CD8-positive, alpha-beta memory T cell (primary cell): ENCODE data around the gene ZNF787. TPM values are rescaled to one million over a fixed set of nuclear protein-coding genes. Genes with fewer than 3 reads are reported as not detected.

ENCODE experiments used
- CTCF ChIA-PET: fragments of 350-600 bp; sonication (Branson Sonifier 250); formaldehyde crosslinking; loops from one replicate; lab custom pipeline; 2021; ENCODE audit warnings: antibody characterized with exemption; lab: Charles Lee
- POLR2A ChIA-PET: fragments of 350-600 bp; sonication (Branson Sonifier 250); formaldehyde crosslinking; loops from one replicate; lab custom pipeline; 2021; ENCODE audit warnings: antibody characterized with exemption; lab: Charles Lee
- DNase-seq, 5 donors: peaks; one replicate each; pipeline versions ENCODE4 v3.0.0 to v3.0.0-alpha.2; 2020 to 2022; ENCODE audit warnings: mixed read lengths in 1 of 5
- H3K27ac ChIP-seq: one replicate; pipeline ENCODE4 v1.7.0; 2013; ENCODE audit warnings: low read depth, mild to moderate bottlenecking, low read length, moderate library complexity
- H3K27me3 ChIP-seq: 2 replicates; pipeline ENCODE4 v1.7.0; 2013; ENCODE audit warnings: low read length, mild to moderate bottlenecking; ENCODE audit not compliant: insufficient read depth, poor library complexity, severe bottlenecking
- H3K36me3 ChIP-seq: 2 replicates; pipeline ENCODE4 v1.7.0; 2013; ENCODE audit warnings: mild to moderate bottlenecking, low read length, moderate library complexity; ENCODE audit not compliant: insufficient read depth
- H3K4me1 ChIP-seq: 2 replicates; pipeline ENCODE4 v1.7.0; 2013; ENCODE audit warnings: mild to moderate bottlenecking, low read length, moderate library complexity; ENCODE audit not compliant: insufficient read depth
- H3K4me3 ChIP-seq: 2 replicates; pipeline ENCODE4 v1.7.0; 2013; ENCODE audit warnings: mild to moderate bottlenecking, low read length
- H3K9me3 ChIP-seq: 2 replicates; pipeline ENCODE4 v1.7.0; 2013; ENCODE audit warnings: mild to moderate bottlenecking, low read length
- H3K27ac Mint-ChIP-seq, 8 donors: one replicate each; pipeline ENCODE4 v1.8.0; 2020 to 2021; ENCODE audit warnings: mixed read lengths in 8 of 8, mild to moderate bottlenecking in 6 of 8, inconsistent platforms in 3 of 8, moderate library complexity in 3 of 8
- H3K27me3 Mint-ChIP-seq, 2 donors: one replicate each; pipeline ENCODE4 v1.8.0; 2020 to 2021; ENCODE audit warnings: mixed read lengths in 2 of 2, mild to moderate bottlenecking in 1 of 2, moderate library complexity in 1 of 2
- H3K36me3 Mint-ChIP-seq, 3 donors: one replicate each; pipeline ENCODE4 v1.8.0; 2020 to 2021; ENCODE audit warnings: mixed read lengths in 3 of 3, inconsistent platforms in 1 of 3, mild to moderate bottlenecking in 1 of 3
- H3K4me1 Mint-ChIP-seq, 3 donors: one replicate each; pipeline ENCODE4 v1.8.0; 2020 to 2021; ENCODE audit warnings: mixed read lengths in 3 of 3, inconsistent platforms in 1 of 3, mild to moderate bottlenecking in 1 of 3
- H3K4me3 Mint-ChIP-seq, 7 donors: one replicate each; pipeline ENCODE4 v1.8.0; 2020 to 2021; ENCODE audit warnings: mixed read lengths in 7 of 7, mild to moderate bottlenecking in 6 of 7, moderate library complexity in 4 of 7, inconsistent platforms in 2 of 7
- H3K9me3 Mint-ChIP-seq, 5 donors: one replicate each; pipeline ENCODE4 v1.8.0; 2020 to 2022; ENCODE audit warnings: mixed read lengths in 5 of 5, mild to moderate bottlenecking in 3 of 5, moderate library complexity in 2 of 5, inconsistent platforms in 1 of 5
- polyA plus RNA-seq: library from polyadenylated mRNA; unstranded; fragments of 300-500 nt; fragmentation: Illumina TruSeq; gene quantifications from one replicate; pipeline ENCODE4 v1.2.3, GENCODE V29; 2021
- total RNA-seq, 2 experiments: library from RNA; stranded (reverse); gene quantifications; one replicate each; pipeline ENCODE4 v1.2.3, GENCODE V29; 2021

Gene ZNF787
- total and polyA plus RNA-seq, 3 experiments from 2014 or later: 2.8 to 38.7 (median 34.7) TPM

- Histone ChIP-seq H3K27ac (no peak overlapping the region), H3K36me3 (no peaks in the 10 kb centered on the region), H3K9me3 (no peaks in the 10 kb centered on the region), H3K27me3 (no peaks in the 10 kb centered on the region), H3K4me1 (peaks cover 17% of the 10 kb centered on the region), H3K4me3 (no peak overlapping the region)
- Mint-ChIP-seq H3K27ac (peak overlapping the region in 3 of 8 donors; percentile 52 to 80 (median 69)), H3K36me3 (peaks cover 0 to 19% (median 0%) of the 10 kb centered on the region in 3 donors), H3K4me1 (peaks cover 33 to 73% (median 41%) of the 10 kb centered on the region in 3 donors), H3K27me3 (no peaks in the 10 kb centered on the region), H3K9me3 (no peaks in the 10 kb centered on the region), H3K4me3 (peak overlapping the region in 1 of 7 donors; percentile 8)
- ChIA-PET CTCF (no interaction called here), POLR2A (interaction anchor here (0.5 kb wide), 1 partner anchor 68 kb away, joined by 3 read pairs; no protein-coding TSS in a partner anchor)
- peak in 3 of 5 donors; percentile 28 to 42 (median 36) for DNase-seq
Observed at GRCh38 chr19:56111601-56112312, 9.3 kb downstream of the ZNF787 start.

- Mint-ChIP-seq H3K27me3 (peaks cover 0 to 2% of the 10 kb centered on the region in 2 donors), H3K27ac (peak overlapping the region in 5 of 8 donors; percentile 18 to 69 (median 52)), H3K4me1 (peaks cover 38 to 80% (median 45%) of the 10 kb centered on the region in 3 donors), H3K36me3 (peaks cover 0 to 21% (median 0%) of the 10 kb centered on the region in 3 donors), H3K9me3 (no peaks in the 10 kb centered on the region), H3K4me3 (no peak overlapping the region)
- H3K27ac ChIP-seq: no peak overlapping the region
- H3K9me3 ChIP-seq: no peaks in the 10 kb centered on the region
- H3K36me3 ChIP-seq: no peaks in the 10 kb centered on the region
- ChIA-PET POLR2A (no interaction called here), CTCF (no interaction called here)
- no peak overlapping the region for H3K4me3 ChIP-seq
- H3K27me3 ChIP-seq: no peaks in the 10 kb centered on the region
- no peak for DNase-seq
- peaks cover 17% of the 10 kb centered on the region for H3K4me1 ChIP-seq
Observed at GRCh38 chr19:56110515-56111448, 10.3 kb downstream of the ZNF787 start.

DNA sequence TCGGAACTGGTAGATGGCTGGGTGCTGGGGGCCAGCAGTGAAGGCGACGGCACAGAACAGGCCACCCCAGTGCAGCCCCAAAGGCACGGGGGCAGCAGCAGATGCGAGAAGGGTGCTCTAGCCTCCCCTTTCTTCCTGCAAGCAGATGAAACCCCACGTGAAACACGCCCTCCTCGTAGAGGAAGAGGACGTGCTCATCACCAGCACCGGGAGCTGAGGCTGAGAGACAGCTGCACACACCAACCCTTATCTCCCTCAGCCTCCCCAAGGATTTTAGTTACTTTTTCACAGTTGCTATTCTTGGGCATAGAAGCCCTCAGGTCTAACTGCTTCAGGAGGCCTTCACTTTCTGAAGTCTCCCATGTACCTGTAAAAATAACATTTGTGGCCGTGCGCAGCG is 11.9 kb downstream of the ZNF787 start:
- peaks cover 0 to 2% of the 10 kb centered on the region in 2 donors for H3K27me3 Mint-ChIP-seq
- H3K4me3 ChIP-seq: no peak overlapping the region
- DNase-seq: no peak
- H3K9me3 ChIP-seq: no peaks in the 10 kb centered on the region
- H3K4me1 Mint-ChIP-seq: peaks cover 37 to 81% (median 43%) of the 10 kb centered on the region in 3 donors
- no peaks in the 10 kb centered on the region for H3K36me3 ChIP-seq
- H3K27me3 ChIP-seq: no peaks in the 10 kb centered on the region
- H3K27ac Mint-ChIP-seq: peak overlapping the region in 1 of 8 donors; percentile 60
- H3K9me3 Mint-ChIP-seq: no peaks in the 10 kb centered on the region
- H3K4me1 ChIP-seq: peaks cover 22% of the 10 kb centered on the region
- POLR2A ChIA-PET: no interaction called here
- CTCF ChIA-PET: no interaction called here
- no peak overlapping the region for H3K27ac ChIP-seq
- H3K4me3 Mint-ChIP-seq: no peak overlapping the region
- peaks cover 0 to 15% (median 0%) of the 10 kb centered on the region in 3 donors for H3K36me3 Mint-ChIP-seq

GRCh38 chr19:56108447-56109195 is 12.5 kb downstream of the ZNF787 start:
- peaks cover 0 to 2% of the 10 kb centered on the region in 2 donors for H3K27me3 Mint-ChIP-seq
- DNase-seq: no peak
- no peaks in the 10 kb centered on the region for H3K9me3 Mint-ChIP-seq
- H3K4me1 Mint-ChIP-seq: peaks cover 32 to 75% (median 40%) of the 10 kb centered on the region in 3 donors
- Histone ChIP-seq H3K4me3 (no peak overlapping the region), H3K4me1 (peaks cover 22% of the 10 kb centered on the region), H3K27me3 (no peaks in the 10 kb centered on the region), H3K27ac (no peak overlapping the region), H3K9me3 (no peaks in the 10 kb centered on the region), H3K36me3 (no peaks in the 10 kb centered on the region)
- ChIA-PET POLR2A (no interaction called here), CTCF (no interaction called here)
- H3K27ac Mint-ChIP-seq: peak overlapping the region in 2 of 8 donors; percentile 60 to 81
- no peak overlapping the region for H3K4me3 Mint-ChIP-seq
- peaks cover 0 to 15% (median 0%) of the 10 kb centered on the region in 3 donors for H3K36me3 Mint-ChIP-seq

- Mint-ChIP-seq H3K27me3 (peaks cover 0 to 2% of the 10 kb centered on the region in 2 donors), H3K4me3 (no peak overlapping the region), H3K27ac (peak overlapping the region in 1 of 8 donors; percentile 91), H3K36me3 (peaks cover 0 to 17% (median 0%) of the 10 kb centered on the region in 3 donors), H3K4me1 (peaks cover 24 to 67% (median 33%) of the 10 kb centered on the region in 3 donors), H3K9me3 (no peaks in the 10 kb centered on the region)
- POLR2A ChIA-PET: no interaction called here
- CTCF ChIA-PET: no interaction called here
- Histone ChIP-seq H3K4me3 (no peak overlapping the region), H3K4me1 (peaks cover 22% of the 10 kb centered on the region), H3K27me3 (no peaks in the 10 kb centered on the region), H3K9me3 (no peaks in the 10 kb centered on the region), H3K27ac (no peak overlapping the region), H3K36me3 (no peaks in the 10 kb centered on the region)
- no peak for DNase-seq
Observed at GRCh38 chr19:56107626-56108351, 13.3 kb downstream of the ZNF787 start.

GRCh38 chr19:56106993-56107392 is 14.1 kb downstream of the ZNF787 start:
- Mint-ChIP-seq H3K27ac (peak overlapping the region in 4 of 8 donors; percentile 19 to 89 (median 74)), H3K4me3 (peak overlapping the region in 1 of 7 donors; percentile 71), H3K27me3 (peaks cover 0 to 2% of the 10 kb centered on the region in 2 donors), H3K4me1 (peaks cover 16 to 59% (median 28%) of the 10 kb centered on the region in 3 donors), H3K9me3 (no peaks in the 10 kb centered on the region), H3K36me3 (peaks cover 0 to 23% (median 0%) of the 10 kb centered on the region in 3 donors)
- ChIA-PET CTCF (no interaction called here), POLR2A (no interaction called here)
- Histone ChIP-seq H3K27ac (no peak overlapping the region), H3K4me3 (no peak overlapping the region), H3K36me3 (no peaks in the 10 kb centered on the region), H3K9me3 (no peaks in the 10 kb centered on the region), H3K4me1 (peaks cover 16% of the 10 kb centered on the region), H3K27me3 (no peaks in the 10 kb centered on the region)
- DNase-seq: no peak

DNA sequence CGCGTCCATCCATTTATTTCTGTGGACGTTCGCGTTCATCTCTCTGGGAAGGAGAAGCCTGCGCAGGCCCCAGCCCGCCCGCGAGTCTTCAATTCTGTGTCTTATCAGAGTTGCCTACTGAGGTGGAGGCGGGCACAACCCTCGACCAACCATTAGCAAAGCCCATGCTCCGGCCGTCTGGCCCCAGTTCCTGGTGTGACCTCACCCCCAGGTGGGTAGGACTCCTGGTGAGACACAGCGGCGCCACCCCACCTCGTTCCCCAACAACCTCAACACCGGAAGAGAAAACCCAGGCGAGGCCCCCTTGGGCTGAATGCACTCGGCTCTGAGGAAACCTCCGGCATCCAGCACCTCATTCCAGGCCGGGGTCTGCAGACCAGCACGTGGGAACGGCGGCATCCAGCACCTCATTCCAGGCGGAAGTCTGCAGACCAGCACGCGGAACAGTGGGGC is 14.7 kb downstream of the ZNF787 start:
- no peaks in the 10 kb centered on the region for H3K9me3 ChIP-seq
- Mint-ChIP-seq H3K27me3 (peaks cover 0 to 2% of the 10 kb centered on the region in 2 donors), H3K27ac (peak overlapping the region in 1 of 8 donors; percentile 86), H3K9me3 (no peaks in the 10 kb centered on the region), H3K4me1 (peaks cover 16 to 53% (median 30%) of the 10 kb centered on the region in 3 donors), H3K36me3 (peaks cover 0 to 29% (median 2%) of the 10 kb centered on the region in 3 donors), H3K4me3 (peak overlapping the region in 1 of 7 donors; percentile 20)
- ChIA-PET POLR2A (no interaction called here), CTCF (no interaction called here)
- no peak overlapping the region for H3K27ac ChIP-seq
- DNase-seq: no peak
- no peaks in the 10 kb centered on the region for H3K36me3 ChIP-seq
- no peak overlapping the region for H3K4me3 ChIP-seq
- H3K27me3 ChIP-seq: no peaks in the 10 kb centered on the region
- peaks cover 11% of the 10 kb centered on the region for H3K4me1 ChIP-seq
